Measurements from ENCODE around the gene DELE1.
A peak's percentile ranks its signal among the peaks of the same experiment; 100 is the strongest.

Gene DELE1

GRCh38 chr5:141922827-141923447 lies 734 bp upstream of the DELE1 start:
- DNase-seq (ENCODE audit: extremely low read depth in 1 of 2, low read depth in 1 of 2): peak in 1 of 2 donors; percentile 7

GRCh38 chr5:141926434-141926833 lies 2.8 kb downstream of the DELE1 start:
- DNase-seq (ENCODE audit: extremely low read depth in 1 of 2, low read depth in 1 of 2): no peak

GRCh38 chr5:141928051-141928450 lies 4.4 kb downstream of the DELE1 start:
- DNase-seq (ENCODE audit: extremely low read depth in 1 of 2, low read depth in 1 of 2): no peak

GRCh38 chr5:141929398-141930058 lies 5.9 kb downstream of the DELE1 start:
- no peak for DNase-seq (ENCODE audit: extremely low read depth in 1 of 2, low read depth in 1 of 2)

GRCh38 chr5:141931694-141932093 lies 8.0 kb downstream of the DELE1 start:
- DNase-seq (ENCODE audit: extremely low read depth in 1 of 2, low read depth in 1 of 2): no peak

GRCh38 chr5:141933151-141933550 lies 9.5 kb downstream of the DELE1 start:
- DNase-seq (ENCODE audit: extremely low read depth in 1 of 2, low read depth in 1 of 2): no peak

GRCh38 chr5:141934099-141934844 lies 10.6 kb downstream of the DELE1 start:
- DNase-seq (ENCODE audit: extremely low read depth in 1 of 2, low read depth in 1 of 2): no peak

GRCh38 chr5:141935538-141935937 lies 11.9 kb downstream of the DELE1 start:
- no peak for DNase-seq (ENCODE audit: extremely low read depth in 1 of 2, low read depth in 1 of 2)

GRCh38 chr5:141940695-141941271 lies 17.1 kb downstream of the DELE1 start:
- no peak for DNase-seq (ENCODE audit: extremely low read depth in 1 of 2, low read depth in 1 of 2)

GRCh38 chr5:141941307-141941706 lies 17.6 kb downstream of the DELE1 start:
- no peak for DNase-seq (ENCODE audit: extremely low read depth in 1 of 2, low read depth in 1 of 2)

GRCh38 chr5:141941779-141942178 lies 18.1 kb downstream of the DELE1 start:
- DNase-seq (ENCODE audit: extremely low read depth in 1 of 2, low read depth in 1 of 2): no peak

GRCh38 chr5:141942185-141942857 lies 18.6 kb downstream of the DELE1 start:
- DNase-seq (ENCODE audit: extremely low read depth in 1 of 2, low read depth in 1 of 2): no peak

- DNase-seq (ENCODE audit: extremely low read depth in 1 of 2, low read depth in 1 of 2): no peak
These were observed 20.4 kb downstream of the DELE1 start for GRCh38 chr5:141944076-141944475.

- no peak for DNase-seq (ENCODE audit: extremely low read depth in 1 of 2, low read depth in 1 of 2)
These were observed 21.9 kb downstream of the DELE1 start for GRCh38 chr5:141945511-141946051.

GRCh38 chr5:141947316-141947715 lies 23.6 kb downstream of the DELE1 start:
- no peak for DNase-seq (ENCODE audit: extremely low read depth in 1 of 2, low read depth in 1 of 2)

- DNase-seq (ENCODE audit: extremely low read depth in 1 of 2, low read depth in 1 of 2): no peak
These were observed 25.1 kb downstream of the DELE1 start for GRCh38 chr5:141948812-141949211.

- no peak for DNase-seq (ENCODE audit: extremely low read depth in 1 of 2, low read depth in 1 of 2)
These were observed 25.8 kb downstream of the DELE1 start for GRCh38 chr5:141949511-141949910.

- DNase-seq (ENCODE audit: extremely low read depth in 1 of 2, low read depth in 1 of 2): no peak
These were observed 26.7 kb downstream of the DELE1 start for GRCh38 chr5:141950207-141951005.

GRCh38 chr5:141951332-141951781 lies 27.7 kb downstream of the DELE1 start:
- DNase-seq (ENCODE audit: extremely low read depth in 1 of 2, low read depth in 1 of 2): no peak

GRCh38 chr5:141952020-141952419 lies 28.3 kb downstream of the DELE1 start:
- no peak for DNase-seq (ENCODE audit: extremely low read depth in 1 of 2, low read depth in 1 of 2)

All from stimulated activated CD8-positive, alpha-beta memory T cell treated with anti-CD3 and anti-CD28 coated beads, Interleukin-7, amount 100 ng/mL, for 48 hours (primary cell).